Limb (tissue), 2 donors: ENCODE measurements around the gene ZNF580.

Experiments
- DNase-seq, 2 donors: peaks; one replicate each; pipeline ENCODE4 v3.0.0-alpha.2; 2016; ENCODE audit errors: extremely low spot score in 2 of 2

The ZNF580 gene

GRCh38 chr19:55623130-55623529 is 17.7 kb upstream of the ZNF580 start:
- DNase-seq, result no peak

- DNase-seq, result no peak
Observed at GRCh38 chr19:55623561-55623960, 17.2 kb upstream of the ZNF580 start.

GRCh38 chr19:55624109-55625003 is 16.4 kb upstream of the ZNF580 start, which contains the start of gene ZNF784:
ZNF784 (minus strand) TSS chr19:55624566; CDS start chr19:55624561, 5 bp downstream.
- peak; percentile 97 for DNase-seq

- no peak for DNase-seq
Observed at GRCh38 chr19:55625004-55625326, 15.8 kb upstream of the ZNF580 start.

- no peak for DNase-seq
Observed at GRCh38 chr19:55626350-55626749, 14.5 kb upstream of the ZNF580 start.

- peak; percentile 85 to 88 for DNase-seq
Observed at GRCh38 chr19:55632463-55632834, 8.4 kb upstream of the ZNF580 start.

- no peak for DNase-seq
Observed at GRCh38 chr19:55633861-55634260, 6.9 kb upstream of the ZNF580 start.

GRCh38 chr19:55635334-55635717 is 5.5 kb upstream of the ZNF580 start:
- DNase-seq, result no peak

GRCh38 chr19:55635856-55636440 is 4.9 kb upstream of the ZNF580 start:
- DNase-seq, result no peak

GRCh38 chr19:55636723-55637122 is 4.1 kb upstream of the ZNF580 start:
- no peak for DNase-seq

GRCh38 chr19:55637534-55637933 is 3.3 kb upstream of the ZNF580 start:
- DNase-seq, result no peak

GRCh38 chr19:55638864-55639359 is 1.9 kb upstream of the ZNF580 start:
- DNase-seq, result peak in 1 of 2 donors; percentile 48

GRCh38 chr19:55640043-55640576 is 692 bp upstream of the ZNF580 start:
- peak; percentile 54 to 85 for DNase-seq

GRCh38 chr19:55641426-55642152 is 787 bp downstream of the ZNF580 start:
- no peak for DNase-seq

- peak in 1 of 2 donors; percentile 48 for DNase-seq
Observed at GRCh38 chr19:55642153-55643002, 1.6 kb downstream of the ZNF580 start.

- DNase-seq, result peak; percentile 62 to 84
Observed at GRCh38 chr19:55643003-55643886, 2.4 kb downstream of the ZNF580 start, which contains the start of gene ZNF581. ZNF581 (plus strand) TSS chr19:55643649; CDS start chr19:55644572, 923 bp downstream.

GRCh38 chr19:55643887-55644176 is 3.0 kb downstream of the ZNF580 start:
- DNase-seq, result no peak

GRCh38 chr19:55644191-55644833 is 3.5 kb downstream of the ZNF580 start:
- no peak for DNase-seq

GRCh38 chr19:55644842-55645511 is 4.2 kb downstream of the ZNF580 start:
- no peak for DNase-seq
